Activated CD4-positive, alpha-beta T cell treated with anti-CD3 and anti-CD28 coated beads, Interleukin-2, amount 10 ng/mL, durations not matched to agents 24 days and 14 days (primary cell): Measurements from ENCODE around the gene NALCN. TPM values are rescaled to one million over a fixed set of nuclear protein-coding genes. Genes with fewer than 3 reads are reported as not detected.

Experiments
- DNase-seq: peaks from one replicate; pipeline ENCODE4 v3.0.0; 2022
- H3K27ac Mint-ChIP-seq: one replicate; pipeline ENCODE4 v1.8.0; 2022; ENCODE audit warnings: mild to moderate bottlenecking, mixed read lengths
- H3K27me3 Mint-ChIP-seq: one replicate; pipeline ENCODE4 v1.8.0; 2022; ENCODE audit warnings: mixed read lengths
- H3K36me3 Mint-ChIP-seq: one replicate; pipeline ENCODE4 v1.8.0; 2022; ENCODE audit warnings: low read depth, mild to moderate bottlenecking, mixed read lengths
- H3K4me1 Mint-ChIP-seq: one replicate; pipeline ENCODE4 v1.8.0; 2021; ENCODE audit warnings: mixed read lengths
- H3K4me3 Mint-ChIP-seq: one replicate; pipeline ENCODE4 v1.8.0; 2022; ENCODE audit warnings: mild to moderate bottlenecking, moderate library complexity, mixed read lengths
- H3K9me3 Mint-ChIP-seq: one replicate; pipeline ENCODE4 v1.8.0; 2021; ENCODE audit warnings: mixed read lengths
- intact Hi-C: fragments of 100-400 bp; cut with micrococcal nuclease; formaldehyde crosslinking; loops from one replicate; pipeline ENCODE4 v1.15.1; 2023
- total RNA-seq: library from RNA; stranded (reverse); gene quantifications from 2 replicates; pipeline ENCODE4 v1.2.3, GENCODE V29; 2022

NALCN gene
- total RNA-seq, 1 donor from 2014 or later: not detected

GRCh38 chr13:101152184-101152583 is 264.1 kb downstream of the NALCN start:
- no peak overlapping the region for H3K4me3 Mint-ChIP-seq
- no peak overlapping the region for H3K27ac Mint-ChIP-seq
- H3K27me3 Mint-ChIP-seq: peaks cover 12% of the 10 kb centered on the region
- H3K36me3 Mint-ChIP-seq: no peaks in the 10 kb centered on the region
- H3K9me3 Mint-ChIP-seq: no peaks in the 10 kb centered on the region
- intact Hi-C loops: no loop called here
- H3K4me1 Mint-ChIP-seq: no peaks in the 10 kb centered on the region
- no peak for DNase-seq

- Mint-ChIP-seq H3K9me3 (no peaks in the 10 kb centered on the region), H3K27me3 (peaks cover 10% of the 10 kb centered on the region), H3K4me1 (no peaks in the 10 kb centered on the region), H3K27ac (no peak overlapping the region), H3K36me3 (no peaks in the 10 kb centered on the region), H3K4me3 (no peak overlapping the region)
- no peak for DNase-seq
- intact Hi-C loops: no loop called here
Measured at GRCh38 chr13:101150998-101151397, 265.3 kb downstream of the NALCN start.

GRCh38 chr13:101149735-101150384 is 266.4 kb downstream of the NALCN start:
- no peak for DNase-seq
- intact Hi-C loops: loop anchor here (5.0 to 10.0 kb wide), 2 partner anchors 795 to 1407 kb away; no protein-coding TSS in a partner anchor
- Mint-ChIP-seq H3K4me3 (no peak overlapping the region), H3K4me1 (no peaks in the 10 kb centered on the region), H3K27me3 (peaks cover 11% of the 10 kb centered on the region), H3K27ac (no peak overlapping the region), H3K36me3 (no peaks in the 10 kb centered on the region), H3K9me3 (no peaks in the 10 kb centered on the region)

- intact Hi-C loops: loop anchor here (5.0 to 10.0 kb wide), 2 partner anchors 799 to 1411 kb away; no protein-coding TSS in a partner anchor
Measured at GRCh38 chr13:101146101-101146898, 270.0 kb downstream of the NALCN start.

GRCh38 chr13:101144808-101145419 is 271.4 kb downstream of the NALCN start:
- Mint-ChIP-seq H3K9me3 (no peaks in the 10 kb centered on the region), H3K36me3 (no peaks in the 10 kb centered on the region), H3K27ac (no peak overlapping the region), H3K4me1 (no peaks in the 10 kb centered on the region), H3K27me3 (peaks cover 3% of the 10 kb centered on the region), H3K4me3 (no peak overlapping the region)
- peak; percentile 74 for DNase-seq
- intact Hi-C loops: loop anchor here (1.0 to 10.0 kb wide), 4 partner anchors 614 to 1412 kb away; no protein-coding TSS in a partner anchor

More at GRCh38 chr13:101146101-101146898, 270.0 kb downstream of the NALCN start:
- no peaks in the 10 kb centered on the region for H3K9me3 Mint-ChIP-seq
- no peak overlapping the region for H3K27ac Mint-ChIP-seq
- H3K36me3 Mint-ChIP-seq: no peaks in the 10 kb centered on the region
- DNase-seq: no peak
- H3K4me3 Mint-ChIP-seq: no peak overlapping the region
- H3K27me3 Mint-ChIP-seq: peaks cover 6% of the 10 kb centered on the region
- H3K4me1 Mint-ChIP-seq: no peaks in the 10 kb centered on the region

- intact Hi-C loops: loop anchor here (10.0 kb wide), 1 partner anchor 804 kb away; no protein-coding TSS in a partner anchor
- no peak overlapping the region for H3K27ac Mint-ChIP-seq
- DNase-seq: no peak
Measured at GRCh38 chr13:101140936-101141335, 275.4 kb downstream of the NALCN start.

GRCh38 chr13:101140087-101140770 is 276.1 kb downstream of the NALCN start:
- Mint-ChIP-seq H3K4me3 (no peak overlapping the region), H3K36me3 (no peaks in the 10 kb centered on the region)
- intact Hi-C loops: loop anchor here (10.0 kb wide), 1 partner anchor 805 kb away; no protein-coding TSS in a partner anchor

More at GRCh38 chr13:101140936-101141335, 275.4 kb downstream of the NALCN start:
- no peaks in the 10 kb centered on the region for H3K9me3 Mint-ChIP-seq
- H3K4me1 Mint-ChIP-seq: no peaks in the 10 kb centered on the region
- no peaks in the 10 kb centered on the region for H3K36me3 Mint-ChIP-seq
- H3K4me3 Mint-ChIP-seq: no peak overlapping the region
- H3K27me3 Mint-ChIP-seq: peaks cover 8% of the 10 kb centered on the region

GRCh38 chr13:101139081-101139480 is 277.2 kb downstream of the NALCN start:
- Mint-ChIP-seq H3K9me3 (no peaks in the 10 kb centered on the region), H3K27me3 (peaks cover 5% of the 10 kb centered on the region), H3K27ac (no peak overlapping the region), H3K4me1 (no peaks in the 10 kb centered on the region), H3K4me3 (no peak overlapping the region), H3K36me3 (no peaks in the 10 kb centered on the region)
- DNase-seq: no peak
- intact Hi-C loops: no loop called here

More at GRCh38 chr13:101140087-101140770, 276.1 kb downstream of the NALCN start:
- DNase-seq: no peak
- Mint-ChIP-seq H3K4me1 (no peaks in the 10 kb centered on the region), H3K27ac (no peak overlapping the region), H3K9me3 (no peaks in the 10 kb centered on the region), H3K27me3 (peaks cover 5% of the 10 kb centered on the region)

- peak; percentile 71 for DNase-seq
- Mint-ChIP-seq H3K27ac (no peak overlapping the region), H3K27me3 (peaks cover 15% of the 10 kb centered on the region), H3K9me3 (no peaks in the 10 kb centered on the region), H3K36me3 (no peaks in the 10 kb centered on the region), H3K4me1 (peaks cover 2% of the 10 kb centered on the region), H3K4me3 (no peak overlapping the region)
- intact Hi-C loops: loop anchor here (1.0 kb wide), 2 partner anchors 555 to 1472 kb away; no protein-coding TSS in a partner anchor
Measured at GRCh38 chr13:101127741-101128353, 288.5 kb downstream of the NALCN start.

- peaks cover 3% of the 10 kb centered on the region for H3K27me3 Mint-ChIP-seq
- no peaks in the 10 kb centered on the region for H3K36me3 Mint-ChIP-seq
- no peak overlapping the region for H3K27ac Mint-ChIP-seq
- H3K4me3 Mint-ChIP-seq: no peak overlapping the region
- no peaks in the 10 kb centered on the region for H3K9me3 Mint-ChIP-seq
- peaks cover 2% of the 10 kb centered on the region for H3K4me1 Mint-ChIP-seq
- intact Hi-C loops: no loop called here
- DNase-seq: no peak
Measured at GRCh38 chr13:101123028-101123427, 293.3 kb downstream of the NALCN start.

- no peak for DNase-seq
- intact Hi-C loops: no loop called here
- H3K4me3 Mint-ChIP-seq: no peak overlapping the region
- no peaks in the 10 kb centered on the region for H3K4me1 Mint-ChIP-seq
- no peak overlapping the region for H3K27ac Mint-ChIP-seq
- H3K27me3 Mint-ChIP-seq: peaks cover 1% of the 10 kb centered on the region
- H3K9me3 Mint-ChIP-seq: no peaks in the 10 kb centered on the region
- H3K36me3 Mint-ChIP-seq: no peaks in the 10 kb centered on the region
Measured at GRCh38 chr13:101121608-101122007, 294.7 kb downstream of the NALCN start.

- Mint-ChIP-seq H3K9me3 (no peaks in the 10 kb centered on the region), H3K4me1 (no peaks in the 10 kb centered on the region), H3K27ac (no peak overlapping the region), H3K4me3 (no peak overlapping the region), H3K36me3 (no peaks in the 10 kb centered on the region), H3K27me3 (peaks cover 1% of the 10 kb centered on the region)
- DNase-seq: no peak
- intact Hi-C loops: no loop called here
Measured at GRCh38 chr13:101120007-101120406, 296.3 kb downstream of the NALCN start.

GRCh38 chr13:101116826-101117225 is 299.5 kb downstream of the NALCN start:
- H3K27ac Mint-ChIP-seq: no peak overlapping the region
- H3K36me3 Mint-ChIP-seq: no peaks in the 10 kb centered on the region
- H3K4me3 Mint-ChIP-seq: no peak overlapping the region
- DNase-seq: no peak
- H3K4me1 Mint-ChIP-seq: no peaks in the 10 kb centered on the region
- peaks cover under 1% of the 10 kb centered on the region for H3K27me3 Mint-ChIP-seq
- no peaks in the 10 kb centered on the region for H3K9me3 Mint-ChIP-seq
- intact Hi-C loops: no loop called here
